Choroid plexus epithelial cell (primary cell): ENCODE results near the gene SMIM35.

ENCODE experiments used
- DNase-seq: peaks from one replicate; pipeline ENCODE4 v3.0.0-alpha.2; 2010; ENCODE audit warnings: low read depth
- H3K4me3 ChIP-seq: 2 replicates; pipeline ENCODE4 v1.5.1; 2011; ENCODE audit warnings: low read depth, mild to moderate bottlenecking, control low read depth, low read length, moderate library complexity
- TF ChIP-seq, protein P1 (sequence below): conservative IDR thresholded peaks from 2 replicates; pipeline ENCODE4 v1.5.1; 2011; ENCODE audit warnings: low read depth, mild to moderate bottlenecking, control low read depth, inconsistent platforms, low read length, moderate library complexity

The SMIM35 gene

DNA sequence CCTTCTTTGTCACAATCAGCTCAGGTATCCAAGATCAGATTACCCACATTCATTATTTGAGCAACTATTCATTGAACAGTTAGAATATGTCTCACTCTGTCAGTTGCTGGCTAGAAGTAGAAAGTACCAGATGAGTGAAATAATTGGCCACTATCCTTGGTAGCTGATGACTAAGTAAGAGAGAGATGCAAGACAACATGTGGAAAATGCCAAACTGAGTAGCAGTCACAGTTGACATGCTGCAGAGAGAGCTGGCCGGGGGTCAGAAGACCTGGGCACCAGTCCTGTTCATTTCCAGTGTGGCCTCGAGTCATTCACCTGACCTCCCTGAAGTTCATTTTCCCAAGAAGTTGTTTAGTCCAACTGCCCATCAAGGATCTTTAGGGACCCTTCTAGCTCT, 22.5 kb upstream of the SMIM35 start:
- H3K4me3 ChIP-seq = no peak overlapping the region
- DNase-seq = peak; percentile 13
- TF ChIP-seq, protein P1, sequence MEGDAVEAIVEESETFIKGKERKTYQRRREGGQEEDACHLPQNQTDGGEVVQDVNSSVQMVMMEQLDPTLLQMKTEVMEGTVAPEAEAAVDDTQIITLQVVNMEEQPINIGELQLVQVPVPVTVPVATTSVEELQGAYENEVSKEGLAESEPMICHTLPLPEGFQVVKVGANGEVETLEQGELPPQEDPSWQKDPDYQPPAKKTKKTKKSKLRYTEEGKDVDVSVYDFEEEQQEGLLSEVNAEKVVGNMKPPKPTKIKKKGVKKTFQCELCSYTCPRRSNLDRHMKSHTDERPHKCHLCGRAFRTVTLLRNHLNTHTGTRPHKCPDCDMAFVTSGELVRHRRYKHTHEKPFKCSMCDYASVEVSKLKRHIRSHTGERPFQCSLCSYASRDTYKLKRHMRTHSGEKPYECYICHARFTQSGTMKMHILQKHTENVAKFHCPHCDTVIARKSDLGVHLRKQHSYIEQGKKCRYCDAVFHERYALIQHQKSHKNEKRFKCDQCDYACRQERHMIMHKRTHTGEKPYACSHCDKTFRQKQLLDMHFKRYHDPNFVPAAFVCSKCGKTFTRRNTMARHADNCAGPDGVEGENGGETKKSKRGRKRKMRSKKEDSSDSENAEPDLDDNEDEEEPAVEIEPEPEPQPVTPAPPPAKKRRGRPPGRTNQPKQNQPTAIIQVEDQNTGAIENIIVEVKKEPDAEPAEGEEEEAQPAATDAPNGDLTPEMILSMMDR = no peak

DNA sequence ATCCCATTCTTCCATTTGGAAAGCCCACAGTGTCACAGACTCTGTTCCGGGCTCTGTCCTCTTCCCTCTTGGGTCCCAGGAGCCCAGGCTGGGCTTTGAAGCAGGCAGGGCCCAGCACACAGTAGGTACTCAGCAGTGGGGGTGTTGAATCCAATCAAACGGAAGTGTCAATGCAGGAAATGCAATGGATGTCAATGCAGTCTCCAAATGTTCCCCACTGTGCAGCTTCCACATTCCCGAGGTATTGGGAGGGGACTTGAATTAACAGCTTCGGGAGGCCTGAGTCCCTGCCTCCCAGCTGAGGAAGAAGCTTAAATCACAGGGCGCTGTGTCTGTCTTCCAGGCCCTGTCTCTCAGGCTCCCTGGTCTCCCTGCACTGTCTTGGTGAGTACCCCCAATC, 21.8 kb upstream of the SMIM35 start:
- no peak overlapping the region for H3K4me3 ChIP-seq
- TF ChIP-seq, protein P1 = no peak
- DNase-seq = no peak

DNA sequence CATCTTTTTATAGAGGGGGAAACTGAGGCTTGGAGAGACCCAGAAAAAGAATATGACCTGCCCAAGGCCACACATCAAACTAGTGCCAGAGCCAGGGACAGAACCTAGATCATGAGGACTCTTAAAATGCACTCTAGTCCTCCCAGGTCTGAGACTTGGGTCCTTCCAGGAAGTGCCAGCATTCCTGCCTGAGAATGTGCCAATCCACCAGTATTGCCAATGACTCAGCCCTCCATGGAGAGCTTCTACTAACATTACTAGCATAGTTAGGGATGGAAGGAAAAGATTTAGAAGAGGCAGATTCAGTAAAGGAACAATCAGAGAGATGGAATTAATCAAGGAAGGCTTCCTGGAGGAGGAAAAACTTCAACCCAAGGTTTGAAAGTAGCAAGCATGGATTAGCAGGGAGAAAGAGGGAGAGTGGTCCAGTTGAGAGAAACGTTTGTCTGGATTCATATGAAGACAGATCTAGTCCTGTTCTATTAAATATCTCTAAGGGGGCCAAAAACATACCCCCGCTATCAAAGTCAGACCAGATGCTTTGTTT, 20.1 kb upstream of the SMIM35 start:
- no peak for DNase-seq
- no peak overlapping the region for H3K4me3 ChIP-seq
- TF ChIP-seq, protein P1 = no peak

DNA sequence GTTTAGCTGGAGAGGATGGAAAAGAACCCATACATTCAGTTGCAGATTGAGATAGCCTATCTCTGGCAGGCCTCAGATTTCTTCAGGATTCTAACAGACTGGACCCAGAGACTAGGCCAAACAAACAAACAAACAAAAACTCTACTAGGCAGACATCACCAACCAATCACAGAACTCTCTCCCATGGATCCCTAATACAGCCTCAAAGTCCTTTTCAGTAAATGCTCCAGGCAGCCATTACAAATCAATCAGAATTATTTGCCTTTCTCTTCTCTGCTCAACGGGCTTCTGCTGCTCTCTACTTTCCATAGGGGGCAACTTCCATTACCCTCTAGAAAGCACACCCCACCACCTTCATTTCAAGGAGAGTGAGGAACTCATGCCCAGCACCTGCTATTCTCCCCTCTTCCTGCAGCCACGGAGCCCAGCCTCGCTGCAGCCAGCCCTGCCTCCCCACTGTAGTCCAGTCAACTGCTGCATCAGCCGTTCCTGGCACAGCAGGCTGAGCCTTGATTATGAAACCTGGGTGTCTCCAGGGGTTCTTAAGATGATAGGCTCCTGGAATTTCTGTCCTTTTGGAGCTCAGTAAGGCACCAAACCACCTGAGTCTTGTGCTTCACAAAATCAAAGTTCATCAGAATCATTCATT, 19.0 kb upstream of the SMIM35 start:
- DNase-seq = no peak
- H3K4me3 ChIP-seq = no peak overlapping the region
- TF ChIP-seq, protein P1 = no peak

DNA sequence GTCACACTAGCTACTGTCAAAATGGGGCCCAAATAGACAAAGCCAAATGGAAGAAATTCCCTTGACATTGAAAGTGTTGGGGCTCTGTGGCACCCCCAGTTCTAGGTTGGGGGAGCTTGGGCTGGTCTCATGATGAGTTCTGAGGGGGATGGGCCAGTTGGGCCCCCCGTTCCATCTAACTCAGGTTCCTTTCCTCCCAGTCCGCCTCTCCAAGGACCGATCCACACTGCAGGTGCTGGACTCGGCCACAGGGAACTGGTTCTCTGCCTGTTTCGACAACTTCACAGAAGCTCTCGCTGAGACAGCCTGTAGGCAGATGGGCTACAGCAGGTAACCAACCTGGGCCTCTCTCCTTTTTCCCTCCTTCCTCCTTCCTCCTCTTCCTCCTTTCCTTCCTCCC, 17.7 kb upstream of the SMIM35 start:
- no peak overlapping the region for H3K4me3 ChIP-seq
- no peak for DNase-seq
- TF ChIP-seq, protein P1 = no peak

DNA sequence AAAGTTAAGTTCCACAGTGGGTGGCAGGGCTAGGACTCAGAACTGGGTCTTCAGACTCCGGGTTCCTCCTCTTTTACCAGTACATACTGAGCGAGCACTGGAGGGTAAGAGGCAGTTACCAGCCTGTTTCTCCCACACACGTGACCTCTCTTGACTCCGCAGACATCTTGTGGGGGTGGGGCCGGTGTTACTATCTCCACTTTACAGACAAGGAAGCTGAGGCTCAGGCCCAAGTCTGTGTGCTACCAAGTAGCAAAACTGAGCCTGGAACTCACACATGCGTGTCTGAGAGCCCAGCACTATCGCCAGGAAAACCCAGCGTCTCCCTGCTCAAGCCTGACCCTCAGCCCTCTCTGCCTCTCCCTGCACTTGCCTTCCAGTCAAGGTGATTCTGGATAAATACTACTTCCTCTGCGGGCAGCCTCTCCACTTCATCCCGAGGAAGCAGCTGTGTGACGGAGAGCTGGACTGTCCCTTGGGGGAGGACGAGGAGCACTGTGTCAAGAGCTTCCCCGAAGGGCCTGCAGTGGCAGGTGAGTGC, 16.0 kb upstream of the SMIM35 start:
- no peak overlapping the region for H3K4me3 ChIP-seq
- TF ChIP-seq, protein P1 = no peak
- no peak for DNase-seq
